Activated T-cell treated with anti-CD3 and anti-CD28 coated beads, Interleukin-2, amount 50 U/mL, for 4 hours (primary cell): ENCODE results near the gene RRBP1. TPM values are rescaled to one million over a fixed set of nuclear protein-coding genes. Genes with fewer than 3 reads are reported as not detected.
A peak's percentile ranks its signal among the peaks of the same experiment; 100 is the strongest.
"Not testable (repeated sequence)": the region's sequence is repeated elsewhere in the genome, so short reads cannot be mapped to it uniquely, and the experiment has no call there.

ENCODE experiments used
- ATAC-seq, 2 donors: fragments of 200-7000 bp; cut with Tn5 transposase; one replicate each; pipeline ENCODE4 v1.10.0; 2021
- DNase-seq: peaks from one replicate; pipeline ENCODE4 v3.0.0-alpha.2; 2020
- H3K27me3 Mint-ChIP-seq: one replicate; pipeline ENCODE4 v1.8.0; 2021; ENCODE audit warnings: low read depth, mixed read lengths
- H3K36me3 Mint-ChIP-seq: one replicate; pipeline ENCODE4 v1.8.0; 2022; ENCODE audit warnings: mixed read lengths; ENCODE audit not compliant: insufficient read depth
- H3K4me1 Mint-ChIP-seq: one replicate; pipeline ENCODE4 v1.8.0; 2021; ENCODE audit warnings: low read depth, mixed read lengths
- H3K4me3 Mint-ChIP-seq: one replicate; pipeline ENCODE4 v1.8.0; 2021; ENCODE audit warnings: mild to moderate bottlenecking, moderate library complexity, mixed read lengths
- H3K9me3 Mint-ChIP-seq: one replicate; pipeline ENCODE4 v1.8.0; 2021; ENCODE audit warnings: mixed read lengths
- total RNA-seq, 3 donors: library from RNA; stranded (reverse); gene quantifications; one replicate each; pipeline ENCODE4 v1.2.1, GENCODE V29; 2021

RRBP1 gene
- total RNA-seq, 3 donors from 2014 or later: 25.5 to 32.3 (median 27.0) TPM

- no peak for DNase-seq
- Mint-ChIP-seq H3K4me3 (no peak overlapping the region), H3K27me3 (no peaks in the 10 kb centered on the region), H3K4me1 (peaks cover 57% of the 10 kb centered on the region), H3K9me3 (no peaks in the 10 kb centered on the region), H3K36me3 (peaks cover 4% of the 10 kb centered on the region)
- no peak for ATAC-seq
Observed at GRCh38 chr20:17665756-17666155, 16.3 kb downstream of the RRBP1 start.

DNA sequence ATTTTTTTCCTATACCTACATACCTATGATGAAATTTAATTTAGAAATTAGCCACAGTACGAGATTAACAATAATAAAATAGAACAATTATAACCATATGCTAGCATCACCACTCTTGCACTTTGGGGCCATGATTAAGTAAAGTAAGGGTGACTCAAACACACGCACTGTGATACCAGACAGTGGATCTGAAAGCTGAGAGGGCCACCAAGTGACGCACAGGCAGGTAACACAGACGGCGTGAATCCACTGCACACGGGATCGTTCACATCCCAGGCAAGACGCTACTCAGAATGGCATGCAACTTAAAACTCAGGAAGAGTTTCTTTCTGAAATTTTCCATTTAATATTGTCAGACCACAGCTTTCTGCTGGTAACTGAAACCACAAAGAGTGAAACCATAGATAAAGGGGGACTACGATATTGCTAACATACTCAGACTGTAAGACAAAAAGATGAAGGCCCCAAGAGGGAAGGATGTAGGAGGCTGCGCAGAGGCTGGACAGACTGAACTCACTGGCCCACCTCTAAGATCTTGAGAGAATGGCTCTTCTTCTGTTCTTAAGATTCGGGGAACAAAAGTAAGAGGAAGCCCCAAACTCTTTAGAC, 17.9 kb downstream of the RRBP1 start:
- Mint-ChIP-seq H3K4me1 (peaks cover 54% of the 10 kb centered on the region), H3K4me3 (no peak overlapping the region), H3K9me3 (no peaks in the 10 kb centered on the region), H3K27me3 (no peaks in the 10 kb centered on the region), H3K36me3 (peaks cover 9% of the 10 kb centered on the region)
- DNase-seq: no peak
- ATAC-seq: peak; percentile 53 to 56

DNA sequence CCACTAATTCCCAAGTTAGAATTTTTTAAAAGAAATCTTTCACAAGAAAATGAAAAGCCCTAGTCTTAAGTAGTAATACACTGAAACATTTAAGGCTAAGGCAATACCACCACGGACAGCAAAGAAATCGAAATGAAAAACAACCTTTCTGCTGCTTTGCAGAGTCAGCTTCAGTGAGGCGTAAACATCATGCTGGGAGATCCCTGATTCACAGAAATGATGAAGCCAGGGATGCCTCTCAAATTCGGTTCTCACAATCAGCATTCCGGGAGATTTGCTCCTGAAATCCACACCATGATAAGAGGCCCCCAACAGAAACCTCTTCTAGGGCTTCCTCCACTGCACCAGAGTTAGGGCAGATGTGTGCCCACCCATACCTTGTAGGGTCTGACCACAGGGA, 18.6 kb downstream of the RRBP1 start:
- no peak for ATAC-seq
- H3K9me3 Mint-ChIP-seq: no peaks in the 10 kb centered on the region

DNA sequence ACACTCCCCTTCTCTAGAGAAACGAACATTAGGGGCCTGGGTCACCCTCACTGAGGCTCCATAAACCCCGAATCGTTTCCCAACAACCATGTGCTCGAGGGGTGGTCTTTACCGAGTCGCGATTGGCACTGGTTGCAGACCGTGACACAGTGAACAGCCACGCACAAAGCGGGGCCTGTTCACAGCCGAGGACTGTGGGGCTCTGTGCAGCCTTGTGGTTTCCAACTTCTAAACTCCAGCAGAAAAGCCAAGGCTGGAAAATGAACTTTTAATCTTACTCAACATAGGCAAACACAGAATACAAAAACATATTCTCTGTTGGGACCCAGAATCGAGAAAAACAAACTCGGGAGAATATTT, 19.0 kb downstream of the RRBP1 start:
- Mint-ChIP-seq H3K36me3 (peaks cover 16% of the 10 kb centered on the region), H3K27me3 (no peaks in the 10 kb centered on the region), H3K4me1 (peaks cover 53% of the 10 kb centered on the region), H3K9me3 (no peaks in the 10 kb centered on the region), H3K4me3 (no peak overlapping the region)
- DNase-seq (no peak), ATAC-seq (no peak)

More for the DNA sequence above, 18.6 kb downstream of the RRBP1 start:
- peaks cover 11% of the 10 kb centered on the region for H3K36me3 Mint-ChIP-seq
- H3K4me1 Mint-ChIP-seq: peaks cover 53% of the 10 kb centered on the region
- H3K4me3 Mint-ChIP-seq: no peak overlapping the region
- no peaks in the 10 kb centered on the region for H3K27me3 Mint-ChIP-seq
- DNase-seq: no peak

- H3K36me3 Mint-ChIP-seq: peaks cover 21% of the 10 kb centered on the region
- ATAC-seq (no peak), DNase-seq (no peak)
- H3K4me1 Mint-ChIP-seq: peaks cover 51% of the 10 kb centered on the region
- H3K27me3 Mint-ChIP-seq: no peaks in the 10 kb centered on the region
- no peaks in the 10 kb centered on the region for H3K9me3 Mint-ChIP-seq
- no peak overlapping the region for H3K4me3 Mint-ChIP-seq
Observed at GRCh38 chr20:17662333-17663039, 19.6 kb downstream of the RRBP1 start.

- H3K36me3 Mint-ChIP-seq: peaks cover 26% of the 10 kb centered on the region
- H3K27me3 Mint-ChIP-seq: no peaks in the 10 kb centered on the region
- H3K4me1 Mint-ChIP-seq: peaks cover 44% of the 10 kb centered on the region
- DNase-seq (no peak), ATAC-seq (no peak)
- H3K9me3 Mint-ChIP-seq: no peaks in the 10 kb centered on the region
- no peak overlapping the region for H3K4me3 Mint-ChIP-seq
Observed at GRCh38 chr20:17661121-17661744, 20.8 kb downstream of the RRBP1 start.

DNA sequence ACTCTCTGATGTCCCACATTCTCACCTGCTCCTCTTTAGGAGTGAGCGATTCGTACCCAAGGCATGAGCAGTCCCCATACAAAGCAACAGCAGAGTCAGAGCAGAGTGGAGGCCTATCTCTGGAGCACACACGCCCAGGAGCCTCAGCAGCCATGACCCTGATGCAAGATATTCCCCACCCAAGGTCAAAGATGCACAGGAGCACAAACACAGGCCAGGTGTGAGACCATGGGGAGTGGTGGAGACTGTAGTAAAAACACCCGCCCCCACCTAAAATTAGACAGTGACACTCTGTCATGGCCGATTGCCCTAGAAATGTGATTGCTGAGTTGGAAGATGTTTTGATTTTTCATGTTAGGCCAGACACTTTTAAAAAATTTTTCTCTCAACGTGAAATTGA, 21.4 kb downstream of the RRBP1 start:
- no peak for ATAC-seq
- no peak for DNase-seq
- no peak overlapping the region for H3K4me3 Mint-ChIP-seq
- no peaks in the 10 kb centered on the region for H3K9me3 Mint-ChIP-seq
- peaks cover 26% of the 10 kb centered on the region for H3K36me3 Mint-ChIP-seq
- peaks cover 39% of the 10 kb centered on the region for H3K4me1 Mint-ChIP-seq
- no peaks in the 10 kb centered on the region for H3K27me3 Mint-ChIP-seq

GRCh38 chr20:17659801-17660200, 22.2 kb downstream of the RRBP1 start:
- H3K36me3 Mint-ChIP-seq: peaks cover 26% of the 10 kb centered on the region
- no peak for DNase-seq
- no peak for ATAC-seq
- H3K4me3 Mint-ChIP-seq: no peak overlapping the region
- H3K27me3 Mint-ChIP-seq: no peaks in the 10 kb centered on the region
- no peaks in the 10 kb centered on the region for H3K9me3 Mint-ChIP-seq
- peaks cover 32% of the 10 kb centered on the region for H3K4me1 Mint-ChIP-seq

GRCh38 chr20:17659344-17659743, 22.7 kb downstream of the RRBP1 start:
- DNase-seq: not testable (repeated sequence)

GRCh38 chr20:17658648-17658993, 23.4 kb downstream of the RRBP1 start:
- Mint-ChIP-seq H3K27me3 (no peaks in the 10 kb centered on the region), H3K36me3 (peaks cover 26% of the 10 kb centered on the region), H3K4me1 (peaks cover 21% of the 10 kb centered on the region), H3K9me3 (no peaks in the 10 kb centered on the region), H3K4me3 (no peak overlapping the region)
- ATAC-seq: no peak
- DNase-seq: no peak

More at GRCh38 chr20:17659344-17659743, 22.7 kb downstream of the RRBP1 start:
- ATAC-seq, H3K27me3 Mint-ChIP-seq, H3K4me3 Mint-ChIP-seq, H3K9me3 Mint-ChIP-seq: not testable (repeated sequence)
- Mint-ChIP-seq H3K4me1 (peaks cover 28% of the 10 kb centered on the region), H3K36me3 (peaks cover 26% of the 10 kb centered on the region)

DNA sequence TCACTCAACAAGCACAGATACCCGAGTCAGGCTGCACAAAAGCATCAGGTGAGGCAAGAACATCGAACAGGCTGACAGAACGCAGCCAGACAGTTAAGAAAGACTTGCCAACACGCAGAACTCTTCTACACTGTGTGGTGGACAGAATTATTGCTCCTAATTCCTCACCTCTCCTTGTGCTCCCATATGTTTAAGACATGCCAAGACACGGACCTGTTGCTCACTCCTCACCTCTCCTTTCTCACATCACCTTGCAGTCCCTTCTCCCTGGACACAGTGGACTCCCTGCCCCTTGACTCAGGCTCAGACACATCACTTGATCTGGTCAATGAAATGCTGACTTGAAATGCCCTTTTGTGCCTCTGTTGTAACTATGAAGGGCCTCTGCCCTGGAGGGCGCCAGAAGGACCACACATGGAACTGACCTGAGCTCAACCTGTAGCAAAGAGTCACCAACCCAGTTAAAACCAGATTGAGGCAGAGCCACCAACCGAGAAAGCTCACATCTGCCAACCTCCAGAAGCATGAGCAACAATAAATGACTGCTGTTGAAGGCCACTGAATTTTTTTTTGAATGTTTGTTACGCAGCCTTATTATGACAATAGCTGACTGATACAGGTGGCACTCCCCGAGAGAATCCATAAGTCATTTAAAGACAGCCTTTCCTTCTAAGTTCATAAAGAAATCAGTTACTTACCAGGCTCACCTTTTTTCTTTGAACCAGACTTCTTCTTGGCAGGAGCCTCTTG, 24.0 kb downstream of the RRBP1 start:
- Mint-ChIP-seq H3K27me3 (no peaks in the 10 kb centered on the region), H3K36me3 (peaks cover 26% of the 10 kb centered on the region), H3K9me3 (no peaks in the 10 kb centered on the region), H3K4me1 (peaks cover 15% of the 10 kb centered on the region), H3K4me3 (no peak overlapping the region)
- DNase-seq (no peak), ATAC-seq (no peak)

- Mint-ChIP-seq H3K4me3 (no peak overlapping the region), H3K9me3 (no peaks in the 10 kb centered on the region), H3K4me1 (peaks cover 10% of the 10 kb centered on the region), H3K27me3 (no peaks in the 10 kb centered on the region), H3K36me3 (peaks cover 26% of the 10 kb centered on the region)
- ATAC-seq: no peak
- no peak for DNase-seq
Observed at GRCh38 chr20:17657079-17657825, 24.8 kb downstream of the RRBP1 start.

- H3K36me3 Mint-ChIP-seq: peaks cover 26% of the 10 kb centered on the region
- no peaks in the 10 kb centered on the region for H3K27me3 Mint-ChIP-seq
- no peaks in the 10 kb centered on the region for H3K9me3 Mint-ChIP-seq
- H3K4me3 Mint-ChIP-seq: no peak overlapping the region
- peaks cover 2% of the 10 kb centered on the region for H3K4me1 Mint-ChIP-seq
- DNase-seq: no peak
- no peak for ATAC-seq
Observed at GRCh38 chr20:17655865-17656479, 26.1 kb downstream of the RRBP1 start.

DNA sequence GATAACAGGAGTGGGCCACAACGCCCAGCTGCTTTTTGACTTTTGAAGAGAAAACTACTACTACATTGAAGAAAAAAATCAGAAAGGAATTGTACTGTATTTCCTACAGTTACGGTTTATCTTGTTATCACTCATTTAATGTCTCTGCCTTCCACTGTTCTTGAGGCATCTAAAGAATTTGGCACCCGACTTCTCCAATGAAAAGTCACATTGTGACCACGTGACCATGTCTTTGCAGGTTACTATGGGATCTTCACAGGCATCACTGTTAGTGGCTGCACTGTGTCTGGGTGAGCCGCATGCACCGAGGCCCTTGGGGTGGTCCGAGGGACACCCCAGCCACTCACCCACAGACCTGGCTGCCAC, 26.8 kb downstream of the RRBP1 start:
- Mint-ChIP-seq H3K36me3 (peaks cover 22% of the 10 kb centered on the region), H3K4me1 (no peaks in the 10 kb centered on the region), H3K9me3 (no peaks in the 10 kb centered on the region), H3K27me3 (no peaks in the 10 kb centered on the region), H3K4me3 (no peak overlapping the region)
- no peak for DNase-seq
- no peak for ATAC-seq
